Transverse colon (tissue), 4 donors: ENCODE results near the gene RRBP1. TPM values are rescaled to one million over a fixed set of nuclear protein-coding genes. Genes with fewer than 3 reads are reported as not detected.

Experiments
- DNase-seq: peaks from one replicate; pipeline ENCODE4 v3.0.0-alpha.2; 2019
- H3K27ac ChIP-seq, 4 donors: fragments of 200-600 bp; sonication (generic); 2 replicates each; pipeline ENCODE4 v1.5.1; 2016 to 2018; ENCODE audit warnings: inconsistent platforms in 4 of 4
- H3K27me3 ChIP-seq: fragments of 200-600 bp; sonication (generic); 2 replicates; pipeline ENCODE4 v1.5.1; 2017; ENCODE audit warnings: inconsistent platforms
- H3K36me3 ChIP-seq, 4 donors: fragments of 200-600 bp; sonication (generic); 2 replicates each; pipeline ENCODE4 v1.5.1; 2017 to 2019; ENCODE audit warnings: inconsistent platforms in 4 of 4
- H3K4me1 ChIP-seq, 4 donors: fragments of 200-600 bp; sonication (generic); 2 replicates each; pipeline ENCODE4 v1.5.1; 2017 to 2020; ENCODE audit warnings: inconsistent platforms in 4 of 4
- H3K4me3 ChIP-seq, 4 donors: fragments of 200-600 bp; sonication (generic); 1 replicate in 1 of 4; 2 replicates in 3 of 4; pipeline versions ENCODE4 v1.5.1 to v1.6.1; 2017 to 2019; ENCODE audit warnings: inconsistent platforms in 4 of 4
- H3K9me3 ChIP-seq, 2 donors: fragments of 200-600 bp; sonication (generic); 2 replicates each; pipeline ENCODE4 v1.5.1; 2017 to 2019; ENCODE audit warnings: inconsistent platforms in 2 of 2
- EP300 ChIP-seq: sonication (generic); formaldehyde crosslinking; IDR thresholded peaks from one replicate; pipeline ENCODE4 v1.6.1; 2017; ENCODE audit warnings: antibody characterized with exemption, low read depth
- POLR2A ChIP-seq: fragments of 450-650 bp; IDR thresholded peaks from one replicate; pipeline ENCODE4 v1.6.1; 2016; ENCODE audit warnings: antibody characterized with exemption, mild to moderate bottlenecking, moderate library complexity
- POLR2AphosphoS5 ChIP-seq, 3 donors: sonication (generic); formaldehyde crosslinking; IDR thresholded peaks; one replicate each; pipeline ENCODE4 v1.6.1; 2016; ENCODE audit warnings: antibody characterized with exemption in 3 of 3
- WGBS, 2 donors: methylation state at CpG; one replicate each; pipeline ENCODE4 v1.1.5; 2018; ENCODE audit warnings: low coverage in 1 of 2; 5-methylcytosine and 5-hydroxymethylcytosine counted together
- in situ Hi-C, 4 donors: fragments of 200-750 bp; cut with MboI; loops; one replicate each; pipeline versions ENCODE4 v1.15.0 to v1.15.1; 2017; ENCODE audit warnings: low sequenced_read_pairs in 3 of 4, low pct_ligation_motif_present in 1 of 4, low pct_unique_long_range_greater_than_20kb in 1 of 4
- intact Hi-C: fragments of 100-400 bp; cut with DNase I; formaldehyde crosslinking; loops from one replicate; pipeline ENCODE4 v1.15.1; 2023; ENCODE audit warnings: low total_unique reads
- total RNA-seq, 4 donors: library from RNA; depleted of rRNA; stranded (reverse); fragments of >200 nt; gene quantifications; one replicate each; pipeline ENCODE4 v1.1.0, GENCODE V29; 2016
- TF ChIP-seq, protein P1 (sequence below), 5 experiments: fragments of 200-600 bp in 3 of 5; fragments of 450-650 bp in 2 of 5; sonication (generic) in 3 of 5; IDR thresholded peaks; 1 replicate in 2 of 5; 2 replicates in 3 of 5; pipeline ENCODE4 v1.5.1; 2016 to 2017; ENCODE audit warnings: antibody characterized with exemption in 5 of 5, inconsistent platforms in 3 of 5, mild to moderate bottlenecking in 2 of 5, moderate library complexity in 1 of 5

RRBP1 gene
- total RNA-seq, 4 donors from 2014 or later, result 219 to 403 (median 288) TPM

DNA sequence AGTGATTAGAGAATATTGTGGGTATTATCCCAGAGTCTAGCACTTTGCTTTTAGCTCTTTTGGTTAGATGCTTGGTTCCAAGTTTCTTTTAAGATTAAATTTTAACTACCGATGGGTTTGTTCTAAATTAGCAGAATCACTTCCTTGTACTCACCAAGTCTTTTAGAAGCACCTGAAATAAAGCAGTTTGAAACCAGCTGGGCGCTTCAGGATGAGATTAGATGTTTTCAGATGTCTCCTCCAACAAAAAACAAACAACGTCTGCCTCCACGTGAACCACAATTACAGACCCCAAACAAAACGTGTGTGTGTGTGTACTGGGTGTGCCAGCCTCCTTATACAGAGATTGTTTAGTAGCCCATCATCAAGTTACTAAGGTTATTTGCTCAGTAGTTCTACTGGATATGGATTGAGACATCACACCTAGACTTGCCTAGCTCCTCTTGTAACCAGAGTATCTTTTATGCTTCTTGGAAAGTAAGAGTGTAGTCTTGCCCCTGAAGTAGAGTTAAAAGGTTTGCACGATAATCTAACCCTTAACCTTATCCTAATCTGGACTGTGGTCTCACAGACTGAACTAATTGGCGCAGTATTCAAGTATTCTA is 109.9 kb downstream of the RRBP1 start:
- Histone ChIP-seq H3K27ac (peak overlapping the region; percentile 98 to 100 (median 98)), H3K4me1 (peaks cover 14 to 71% (median 48%) of the 10 kb centered on the region in 4 donors), H3K36me3 (no peaks in the 10 kb centered on the region), H3K9me3 (no peaks in the 10 kb centered on the region), H3K27me3 (no peaks in the 10 kb centered on the region), H3K4me3 (peak overlapping the region; percentile 1 to 97 (median 87))
- intact Hi-C loops, result loop anchor here (5.0 kb wide), 2 partner anchors 35 to 40 kb away; no protein-coding TSS in a partner anchor
- in situ Hi-C loops, result no loop called here
- TF ChIP-seq POLR2AphosphoS5 (IDR thresholded peaks at IDR 0.05) (peak in 2 of 3 donors; percentile 13 to 48), EP300 (no peak)
- DNase-seq, result no peak
- 32 to 34% methylated on average over 6 to 7 of the region's 7 CpGs for WGBS, 2 donors

DNA sequence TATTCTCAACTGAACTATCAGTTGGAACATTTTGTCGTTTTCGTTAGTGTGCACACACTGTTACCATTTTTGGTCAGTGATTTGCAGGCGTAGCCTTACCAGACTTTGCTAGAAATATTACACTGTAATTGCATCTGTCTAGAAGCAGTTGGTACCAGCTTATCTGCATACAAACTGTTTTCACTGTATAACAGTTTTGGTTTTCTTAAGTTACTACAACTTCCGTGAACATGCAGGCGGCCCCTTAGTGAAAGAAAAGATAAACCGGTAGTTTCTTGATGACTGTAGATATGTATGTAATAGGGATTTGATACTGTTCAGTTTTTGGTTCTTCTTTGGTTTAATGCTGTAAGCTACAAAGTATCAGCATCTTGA is 110.9 kb downstream of the RRBP1 start:
- in situ Hi-C loops (no loop called here), intact Hi-C loops (loop anchor here (5.0 kb wide), 2 partner anchors 34 to 41 kb away; no protein-coding TSS in a partner anchor)
- Histone ChIP-seq H3K9me3 (no peaks in the 10 kb centered on the region), H3K27me3 (no peaks in the 10 kb centered on the region), H3K4me3 (peak overlapping the region; percentile 85 to 97 (median 92)), H3K27ac (peak overlapping the region; percentile 98 to 100 (median 98)), H3K4me1 (peaks cover 14 to 63% (median 48%) of the 10 kb centered on the region in 4 donors), H3K36me3 (no peaks in the 10 kb centered on the region)
- DNase-seq, result no peak
- peak in 1 of 3 donors; percentile 8 for TF ChIP-seq POLR2AphosphoS5 (IDR thresholded peaks at IDR 0.05)
- TF ChIP-seq, protein P1, sequence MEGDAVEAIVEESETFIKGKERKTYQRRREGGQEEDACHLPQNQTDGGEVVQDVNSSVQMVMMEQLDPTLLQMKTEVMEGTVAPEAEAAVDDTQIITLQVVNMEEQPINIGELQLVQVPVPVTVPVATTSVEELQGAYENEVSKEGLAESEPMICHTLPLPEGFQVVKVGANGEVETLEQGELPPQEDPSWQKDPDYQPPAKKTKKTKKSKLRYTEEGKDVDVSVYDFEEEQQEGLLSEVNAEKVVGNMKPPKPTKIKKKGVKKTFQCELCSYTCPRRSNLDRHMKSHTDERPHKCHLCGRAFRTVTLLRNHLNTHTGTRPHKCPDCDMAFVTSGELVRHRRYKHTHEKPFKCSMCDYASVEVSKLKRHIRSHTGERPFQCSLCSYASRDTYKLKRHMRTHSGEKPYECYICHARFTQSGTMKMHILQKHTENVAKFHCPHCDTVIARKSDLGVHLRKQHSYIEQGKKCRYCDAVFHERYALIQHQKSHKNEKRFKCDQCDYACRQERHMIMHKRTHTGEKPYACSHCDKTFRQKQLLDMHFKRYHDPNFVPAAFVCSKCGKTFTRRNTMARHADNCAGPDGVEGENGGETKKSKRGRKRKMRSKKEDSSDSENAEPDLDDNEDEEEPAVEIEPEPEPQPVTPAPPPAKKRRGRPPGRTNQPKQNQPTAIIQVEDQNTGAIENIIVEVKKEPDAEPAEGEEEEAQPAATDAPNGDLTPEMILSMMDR (IDR thresholded peaks at IDR 0.05), result no peak
- 6 to 9% methylated on average over 6 of the region's 6 CpGs for WGBS, 2 donors

DNA sequence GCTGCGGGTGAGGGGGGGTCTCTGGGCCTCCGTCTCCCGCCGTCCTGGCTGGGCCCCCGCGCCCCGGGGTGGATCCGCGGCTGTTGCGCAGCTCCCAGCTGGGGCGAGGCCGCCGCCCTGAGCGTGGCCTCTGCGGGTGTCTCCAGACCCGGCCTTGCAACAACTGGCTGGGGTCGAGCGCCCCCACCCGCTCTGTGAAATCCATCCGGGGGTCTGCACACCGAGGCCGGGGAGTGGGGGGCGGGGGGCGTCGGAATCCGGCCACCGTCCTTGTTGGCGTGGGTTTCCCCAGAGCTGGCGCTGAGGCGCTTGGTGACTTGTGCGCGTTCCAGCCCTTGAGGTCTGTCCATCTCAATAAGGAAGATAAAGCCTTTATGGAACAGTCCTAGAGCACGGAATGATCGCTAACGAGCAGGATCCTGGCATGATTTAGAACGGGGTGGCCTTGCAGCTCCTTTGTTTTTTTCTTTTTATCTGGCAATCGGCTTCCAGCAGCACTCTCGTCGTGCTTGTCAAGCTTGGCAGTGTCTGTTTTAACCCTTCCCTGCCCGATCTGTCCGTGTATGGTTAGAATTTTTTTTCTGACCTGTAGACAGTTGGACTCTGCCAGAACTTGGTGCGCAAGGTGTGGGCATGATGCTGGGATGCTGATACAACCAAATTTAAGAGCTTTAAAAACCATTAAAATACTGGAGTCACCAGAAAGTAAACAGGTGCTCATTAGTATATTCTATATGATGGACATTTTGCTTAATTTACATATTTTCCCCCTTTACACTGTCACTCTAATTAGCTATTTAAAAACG is 111.5 kb downstream of the RRBP1 start:
- in situ Hi-C loops (no loop called here), intact Hi-C loops (loop anchor here (5.0 kb wide), 2 partner anchors 33 to 42 kb away; no protein-coding TSS in a partner anchor)
- H3K9me3 ChIP-seq, result no peaks in the 10 kb centered on the region
- H3K27me3 ChIP-seq, result no peaks in the 10 kb centered on the region
- no peaks in the 10 kb centered on the region for H3K36me3 ChIP-seq
- H3K4me3 ChIP-seq, result peak overlapping the region; percentile 85 to 97 (median 92)
- H3K27ac ChIP-seq, result peak overlapping the region; percentile 98 to 100 (median 98)
- DNase-seq, result peak; percentile 75
- TF ChIP-seq POLR2A, result peak; percentile 63
- no peak for TF ChIP-seq EP300
- peak; percentile 53 to 83 (median 80) for TF ChIP-seq POLR2AphosphoS5 (IDR thresholded peaks at IDR 0.05)
- peaks cover 14 to 63% (median 49%) of the 10 kb centered on the region in 4 donors for H3K4me1 ChIP-seq
- WGBS, 2 donors, result 0 to 7% methylated on average over 4 to 42 of the region's 43 CpGs

DNA sequence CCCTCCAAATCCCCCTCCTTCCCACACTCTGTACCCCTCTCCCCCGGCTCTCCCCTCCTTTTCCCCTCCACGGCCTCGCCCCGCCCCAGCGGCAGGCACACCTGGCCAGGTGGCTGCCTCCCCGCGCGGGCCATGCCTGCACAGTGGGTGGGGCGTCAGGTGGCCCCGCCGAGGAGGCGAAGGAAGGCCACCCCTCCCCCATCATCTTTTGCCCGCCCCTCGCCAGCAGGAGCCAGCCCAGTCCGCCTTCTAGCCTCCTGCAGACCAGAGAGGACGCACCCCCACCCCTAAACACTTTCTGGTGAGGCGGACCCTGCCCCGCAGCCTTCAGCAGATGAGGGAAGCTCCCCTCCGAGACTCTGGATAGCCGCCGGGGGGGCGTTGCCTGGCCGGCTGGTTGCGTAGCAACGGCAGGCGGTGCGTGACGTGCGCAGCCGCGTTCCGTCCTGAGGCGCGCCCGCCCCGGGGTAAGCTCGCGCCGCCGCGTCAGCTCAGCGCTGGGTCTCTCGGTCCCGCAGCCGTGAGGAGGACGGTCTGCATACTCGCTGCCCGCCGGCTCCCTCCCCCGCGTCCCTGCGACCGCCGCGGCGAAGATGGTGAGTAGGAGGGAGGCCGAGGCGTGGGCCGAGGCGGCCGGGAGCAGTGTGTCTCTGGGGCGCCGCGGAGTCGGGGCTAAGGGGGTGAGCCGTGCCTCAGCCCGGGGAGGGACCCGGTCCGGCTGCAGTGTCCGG is 112.3 kb downstream of the RRBP1 start, which contains the start of gene DSTN:
Gene DSTN (plus strand): TSS at position 460 of the 731 bp plus-strand sequence. CDS start 134 bp downstream, at position 594.
- Histone ChIP-seq H3K4me1 (peaks cover 14 to 63% (median 54%) of the 10 kb centered on the region in 4 donors), H3K36me3 (no peaks in the 10 kb centered on the region), H3K9me3 (no peaks in the 10 kb centered on the region), H3K27me3 (no peaks in the 10 kb centered on the region), H3K27ac (peak within 1 kb of the TSS; percentile 98 to 100 (median 98)), H3K4me3 (peak within 1 kb of the TSS; percentile 85 to 97 (median 92))
- in situ Hi-C loops, result no loop called here
- intact Hi-C loops, result loop anchor here (5.0 kb wide), 2 partner anchors 32 to 43 kb away; no protein-coding TSS in a partner anchor
- peak; percentile 97 for TF ChIP-seq POLR2A
- TF ChIP-seq, protein P1 (IDR thresholded peaks at IDR 0.05), result no peak
- peak; percentile 27 for TF ChIP-seq EP300
- peak; percentile 99 for TF ChIP-seq POLR2AphosphoS5 (IDR thresholded peaks at IDR 0.05)
- WGBS, 2 donors, result 0 to 20% methylated on average over 1 to 46 of the region's 70 CpGs
- peak; percentile 94 for DNase-seq
